HCT116 (cell line): ENCODE measurements around the gene TEF. TPM values are rescaled to one million over a fixed set of nuclear protein-coding genes. Genes with fewer than 3 reads are reported as not detected.

ENCODE experiments used
- ATAC-seq: fragments of 200-7000 bp; cut with Tn5 transposase; 2 replicates; pipeline ENCODE4 v1.9.1; 2020; ENCODE audit warnings: mild to moderate bottlenecking, moderate library complexity
- BruUV-seq: library from RNA; stranded (reverse); fragments of 400-500 nt; replicated peaks from 2 replicates; lab custom pipeline; 2021; lab: Mats Ljungman, UMichigan
- CTCF ChIA-PET: fragments of 300-600 bp; sonication (Branson Sonifier 250); formaldehyde crosslinking; loops from one replicate; lab custom pipeline; 2021; ENCODE audit warnings: antibody characterized with exemption; lab: Charles Lee
- POLR2A ChIA-PET: fragments of 300-600, 350-600 bp; sonication (Branson Sonifier 250); formaldehyde crosslinking; loops from one replicate; lab custom pipeline; 2021; ENCODE audit warnings: antibody characterized with exemption; lab: Charles Lee
- RAD21 ChIA-PET, 2 experiments: fragments of 300-600 bp; sonication (Branson Sonifier 250); formaldehyde crosslinking; loops; one replicate each; lab custom pipeline; 2023; ENCODE audit warnings: low total read pairs in 2 of 2; ENCODE audit not compliant: uncharacterized antibody in 2 of 2, unreplicated experiment in 2 of 2, low non-redundant PET in 1 of 2; lab: Charles Lee
- DNase-seq: peaks from one replicate; pipeline ENCODE4 v3.0.0-alpha.2; 2010; ENCODE audit warnings: low read depth, low spot score
- H2AFZ ChIP-seq: fragments of 200-600 bp; shearing (Covaris generic), sonication (generic); 2 replicates; pipeline ENCODE4 v1.6.1; 2017; ENCODE audit warnings: low read depth, mixed run types, mixed read lengths, antibody characterized with exemption, low read length; ENCODE audit not compliant: poor library complexity, severe bottlenecking
- H3K27ac ChIP-seq: 2 replicates; pipeline ENCODE4 v1.5.1; 2012; ENCODE audit warnings: low read depth, low read length
- H3K27me3 ChIP-seq: fragments of 200-600 bp; sonication (generic); 2 replicates; pipeline ENCODE4 v1.6.1; 2016; ENCODE audit warnings: mixed run types, low read length, mixed read lengths; ENCODE audit not compliant: insufficient read depth
- H3K36me3 ChIP-seq, 2 experiments: fragments of 200-500 bp in 1 of 2; fragments of 200-600 bp in 1 of 2; sonication (Bioruptor generic) in 1 of 2; sonication (generic) in 1 of 2; 2 replicates each; pipeline versions ENCODE4 v1.5.1 to v1.6.1; 2014 to 2016; ENCODE audit warnings: low read length in 2 of 2, inconsistent platforms in 1 of 2, mixed read lengths in 1 of 2, mixed run types in 1 of 2; ENCODE audit not compliant: insufficient read depth in 2 of 2, control insufficient read depth in 1 of 2
- H3K4me1 ChIP-seq, 2 experiments: fragments of 200-600 bp in 1 of 2; sonication (generic) in 1 of 2; 2 replicates each; pipeline versions ENCODE4 v1.5.1 to v1.6.1; 2012 to 2017; ENCODE audit warnings: low read length in 2 of 2, inconsistent platforms in 1 of 2, mild to moderate bottlenecking in 1 of 2, mixed read lengths in 1 of 2, mixed run types in 1 of 2, moderate library complexity in 1 of 2; ENCODE audit not compliant: insufficient read depth in 2 of 2, control insufficient read depth in 1 of 2
- H3K4me2 ChIP-seq: fragments of 200-600 bp; sonication (generic); 2 replicates; pipeline ENCODE4 v1.6.1; 2017; ENCODE audit warnings: mixed run types, low read length, mixed read lengths
- H3K4me3 ChIP-seq, 2 experiments: fragments of 200-600 bp in 1 of 2; sonication (generic) in 1 of 2; replicated peaks in 1 of 2; 2 replicates each; pipeline ENCODE4 v1.5.1; 2011 to 2016; ENCODE audit warnings: low read length in 2 of 2, control low read depth in 1 of 2, low read depth in 1 of 2, mild to moderate bottlenecking in 1 of 2, mixed read lengths in 1 of 2, mixed run types in 1 of 2
- H3K79me2 ChIP-seq: fragments of 200-600 bp; sonication (generic); 2 replicates; pipeline ENCODE4 v1.6.1; 2017; ENCODE audit warnings: mild to moderate bottlenecking, mixed run types, low read length, moderate library complexity, mixed read lengths; ENCODE audit not compliant: insufficient read depth
- H3K9ac ChIP-seq: fragments of 200-600 bp; sonication (generic); 2 replicates; pipeline ENCODE4 v1.6.1; 2016; ENCODE audit warnings: low read length, mixed read lengths
- H3K9me2 ChIP-seq: fragments of 200-600 bp; sonication (generic), shearing (Covaris generic); 2 replicates; pipeline ENCODE4 v1.6.1; 2017; ENCODE audit warnings: mixed run types, mild to moderate bottlenecking, moderate library complexity; ENCODE audit not compliant: insufficient read depth
- H3K9me3 ChIP-seq, 2 experiments: fragments of 200-500 bp in 1 of 2; fragments of 200-600 bp in 1 of 2; sonication (Bioruptor generic) in 1 of 2; sonication (generic) in 1 of 2; 2 replicates each; pipeline ENCODE4 v1.6.1; 2014 to 2017; ENCODE audit warnings: low read length in 2 of 2, mixed read lengths in 2 of 2, inconsistent platforms in 1 of 2, low read depth in 1 of 2, mild to moderate bottlenecking in 1 of 2, mixed run types in 1 of 2, moderate library complexity in 1 of 2; ENCODE audit not compliant: control insufficient read depth in 1 of 2, insufficient read depth in 1 of 2
- H4K20me1 ChIP-seq: fragments of 200-600 bp; sonication (generic), shearing (Covaris generic); 2 replicates; pipeline ENCODE4 v1.6.1; 2017; ENCODE audit warnings: mixed run types, mild to moderate bottlenecking, moderate library complexity; ENCODE audit not compliant: insufficient read depth
- EGR1 ChIP-seq: IDR thresholded peaks from 2 replicates; pipeline ENCODE4 v1.6.1; 2012; ENCODE audit warnings: low read depth
- ELF1 ChIP-seq: IDR thresholded peaks from 2 replicates; pipeline ENCODE4 v1.6.1; 2012; ENCODE audit warnings: low read depth, borderline replicate concordance
- EZH2 ChIP-seq: fragments of 200-600 bp; sonication (generic); IDR thresholded peaks from 2 replicates; pipeline ENCODE4 v1.6.1; 2017; ENCODE audit warnings: antibody characterized with exemption, mixed run types
- JUND ChIP-seq: IDR thresholded peaks from 2 replicates; pipeline ENCODE4 v1.6.1; 2012
- SIN3A ChIP-seq: IDR thresholded peaks from 2 replicates; pipeline ENCODE4 v1.6.1; 2012; ENCODE audit warnings: low read depth
- SRF ChIP-seq: IDR thresholded peaks from 2 replicates; pipeline ENCODE4 v1.6.1; 2012; ENCODE audit warnings: low read depth
- ZNF274 ChIP-seq: fragments of 200-500 bp; sonication (Bioruptor generic); IDR thresholded peaks from 2 replicates; pipeline ENCODE4 v1.6.1; 2014; ENCODE audit warnings: mild to moderate bottlenecking, low read depth, low read length, inconsistent platforms
- intact Hi-C: fragments of 100-400 bp; cut with micrococcal nuclease; formaldehyde crosslinking; loops from 2 replicates; pipeline ENCODE4 v1.10.0; 2022
- total RNA-seq: library from RNA; stranded (reverse); gene quantifications from one replicate; pipeline ENCODE4 v1.2.1, GENCODE V29; 2021; ENCODE audit not compliant: unreplicated experiment

Gene TEF
- total RNA-seq, 1 experiment from 2014 or later = 16.5 TPM

DNA sequence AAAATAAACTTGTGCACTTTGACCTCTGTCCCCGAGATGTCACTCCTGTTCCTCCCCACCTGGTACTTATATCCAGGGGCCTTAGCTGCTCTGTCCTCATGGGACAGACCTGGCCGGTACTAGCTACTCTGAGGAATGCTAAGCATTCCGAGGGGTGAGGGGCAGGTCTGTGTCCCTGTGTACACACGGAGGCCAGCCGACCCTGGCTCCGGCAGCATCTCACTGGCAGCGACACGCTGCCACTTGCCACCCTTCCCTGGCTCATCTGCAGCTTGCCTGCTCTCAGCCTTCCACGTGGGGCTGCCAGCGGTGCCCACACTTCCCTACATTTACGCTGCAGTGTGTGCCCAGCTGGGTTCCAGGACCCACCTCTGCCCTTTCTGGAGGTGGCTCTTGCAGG lies 21.6 kb upstream of the TEF start:
- no peaks in the 10 kb centered on the region for H3K9me2 ChIP-seq
- POLR2A ChIA-PET = interaction anchor here (1.0 kb wide), 2 partner anchors 18 to 22 kb away, joined by 3 to 8 read pairs; partner anchors contain the start of gene TEF
- TF ChIP-seq SIN3A = no peak
- TF ChIP-seq EZH2 = no peak
- no peak for TF ChIP-seq EGR1
- H3K27ac ChIP-seq = no peak overlapping the region
- peaks cover 0 to 8% of the 10 kb centered on the region in 2 experiments; a peak in 2 of 4 replicates for H3K4me1 ChIP-seq
- H3K79me2 ChIP-seq = no peaks in the 10 kb centered on the region
- CTCF ChIA-PET = no interaction called here
- H3K36me3 ChIP-seq = peaks cover 0 to 7% of the 10 kb centered on the region in 2 experiments; a peak in 1 of 4 replicates
- intact Hi-C loops = no loop called here
- RAD21 ChIA-PET = no interaction called here
- no peaks in the 10 kb centered on the region for H3K27me3 ChIP-seq
- H4K20me1 ChIP-seq = no peaks in the 10 kb centered on the region
- ATAC-seq (no peak), DNase-seq (no peak)
- H3K9me3 ChIP-seq = no peaks in the 10 kb centered on the region
- no peak overlapping the region for H3K9ac ChIP-seq
- H2AFZ ChIP-seq = no peak overlapping the region
- H3K4me2 ChIP-seq = no peak overlapping the region
- H3K4me3 ChIP-seq = no peak overlapping the region
- no TSS peak for BruUV-seq

DNA sequence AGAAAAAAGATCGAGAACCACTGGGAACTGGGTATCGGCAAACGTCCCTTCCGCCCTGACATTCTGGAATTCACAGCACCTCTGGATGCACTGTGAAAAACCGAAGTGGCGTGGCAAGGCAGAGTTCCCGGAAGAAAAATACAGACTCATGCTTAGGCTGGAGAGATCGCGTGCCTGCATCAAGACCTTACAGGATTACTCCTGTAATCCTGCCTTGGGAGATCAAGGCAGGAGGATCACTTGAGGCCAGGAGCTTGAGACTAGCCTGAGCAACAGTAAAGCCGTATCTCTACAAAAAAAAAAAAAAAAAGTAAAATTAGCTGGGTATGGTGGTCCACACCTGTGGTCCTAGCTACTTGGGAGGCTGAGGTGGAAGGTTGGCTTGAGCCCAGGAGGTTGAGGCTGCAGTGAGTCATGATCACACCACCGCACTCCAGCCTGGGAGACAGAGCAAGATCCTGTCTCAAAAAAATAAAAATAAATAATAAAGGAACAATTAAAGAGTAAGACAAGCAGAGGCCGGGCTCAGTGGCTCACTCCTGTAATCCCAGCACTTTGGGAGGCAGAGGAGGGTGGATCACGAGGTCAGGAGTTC lies 19.9 kb upstream of the TEF start:
- Histone ChIP-seq H3K9ac (no peak overlapping the region), H2AFZ (no peak overlapping the region), H3K9me3 (no peaks in the 10 kb centered on the region), H3K27me3 (no peaks in the 10 kb centered on the region), H3K36me3 (no peaks in the 10 kb centered on the region), H4K20me1 (no peaks in the 10 kb centered on the region), H3K4me1 (peaks cover 5 to 13% of the 10 kb centered on the region in 2 experiments), H3K4me3 (no peak overlapping the region), H3K79me2 (no peaks in the 10 kb centered on the region), H3K9me2 (no peaks in the 10 kb centered on the region), H3K4me2 (no peak overlapping the region; the same call in 1 of the 2 replicates), H3K27ac (no peak overlapping the region)
- BruUV-seq = no TSS peak
- intact Hi-C loops = no loop called here
- ATAC-seq (no peak), DNase-seq (no peak)
- RAD21 ChIA-PET = interaction anchor here in 1 of 2 experiments (0.6 kb wide), 1 partner anchor 171 kb away, joined by 3 read pairs; no protein-coding TSS in a partner anchor
- TF ChIP-seq JUND = no peak
- no peak for TF ChIP-seq ZNF274
- no peak for TF ChIP-seq ELF1
- no peak for TF ChIP-seq SRF
- no peak for TF ChIP-seq EGR1
- POLR2A ChIA-PET = no interaction called here
- CTCF ChIA-PET = no interaction called here
